Esophagus squamous epithelium (tissue), 4 donors: ENCODE results near the gene LIPC.

Source experiments
- CTCF ChIP-seq, 6 experiments: fragments of 450-650 bp in 4 of 6; fragments of 200-600 bp in 2 of 6; sonication (generic) in 2 of 6; IDR thresholded peaks; one replicate each; pipeline ENCODE4 v1.5.1; 2016 to 2019; ENCODE audit warnings: antibody characterized with exemption in 6 of 6, mild to moderate bottlenecking in 4 of 6, moderate library complexity in 4 of 6
- POLR2A ChIP-seq, 4 donors: fragments of 450-650 bp; IDR thresholded peaks; one replicate each; pipeline ENCODE4 v1.6.1; 2017; ENCODE audit warnings: antibody characterized with exemption in 4 of 4, mild to moderate bottlenecking in 4 of 4, moderate library complexity in 3 of 4

DNA sequence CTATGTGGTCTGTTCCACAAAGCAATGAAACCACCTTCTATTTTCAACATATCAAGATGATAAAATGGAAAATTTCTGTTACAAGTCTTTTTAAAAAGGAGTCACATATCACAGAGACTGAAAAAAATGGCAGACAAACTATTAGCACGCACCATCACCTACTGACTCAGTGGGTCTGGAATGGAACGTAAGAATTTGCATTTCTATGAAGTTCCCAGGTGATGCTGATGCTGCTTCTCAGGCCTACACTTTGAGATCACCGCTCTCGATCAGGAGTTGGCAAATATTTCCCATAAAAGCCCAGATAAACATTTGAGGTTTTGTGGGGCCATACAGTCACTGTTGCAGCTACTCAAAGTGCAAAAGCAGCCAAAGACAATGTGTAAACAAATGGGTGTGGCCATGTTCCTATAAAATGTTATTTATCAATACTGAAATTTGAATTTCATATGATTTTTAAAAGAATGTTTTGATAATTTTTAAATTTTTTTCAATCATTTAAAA, 174.8 kb downstream of the LIPC start:
- TF ChIP-seq CTCF (IDR thresholded peaks at IDR 0.05) (no peak), POLR2A (IDR thresholded peaks at IDR 0.05) (no peak)
